ENCODE data around the gene KIF3B. TPM values are rescaled to one million over a fixed set of nuclear protein-coding genes. Genes with fewer than 3 reads are reported as not detected.
A peak's percentile ranks its signal among the peaks of the same experiment; 100 is the strongest.

KIF3B gene
- total and polyA plus RNA-seq, 2 of the 13 experiments (the other 11 are each of a cell fraction or from before 2014, with no cell fraction given): 23.6 to 28.8 TPM

- no peak; the same call in 1 of the 2 replicates for TF ChIP-seq NCOR1 (IDR thresholded peaks at IDR 0.05; ENCODE audit: borderline replicate concordance, low read length)
- peak; percentile 54; the same call in 1 of the 2 replicates for TF ChIP-seq ZNF274 (CRISPR knock-in tag; IDR thresholded peaks at IDR 0.05)
- peak; percentile 75 for TF ChIP-seq AGO2 (optimal IDR thresholded peaks at IDR 0.05; ENCODE audit: low read depth, low read length)
- TF ChIP-seq GATA4 (IDR thresholded peaks at IDR 0.05; ENCODE audit: borderline replicate concordance, low read depth): no peak
- 0 out of 2 replicates have a peak, but pooled peaks have one; percentile 45 for TF ChIP-seq NAIF1 (CRISPR knock-in tag; IDR thresholded peaks at IDR 0.05; ENCODE audit: borderline replicate concordance)
- TF ChIP-seq TSC22D2 (CRISPR knock-in tag; IDR thresholded peaks at IDR 0.05; ENCODE audit: borderline replicate concordance): 0 out of 2 replicates have a peak, but pooled peaks have one; percentile 48
- peak; percentile 78; the same call in 1 of the 2 replicates for TF ChIP-seq YEATS2 (CRISPR knock-in tag; IDR thresholded peaks at IDR 0.05; ENCODE audit: borderline replicate concordance)
- TF ChIP-seq, protein P1, sequence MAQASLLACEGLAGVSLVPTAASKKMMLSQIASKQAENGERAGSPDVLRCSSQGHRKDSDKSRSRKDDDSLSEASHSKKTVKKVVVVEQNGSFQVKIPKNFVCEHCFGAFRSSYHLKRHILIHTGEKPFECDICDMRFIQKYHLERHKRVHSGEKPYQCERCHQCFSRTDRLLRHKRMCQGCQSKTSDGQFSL (CRISPR knock-in tag; IDR thresholded peaks at IDR 0.05): peak; percentile 83
- TF ChIP-seq NCOA5 (CRISPR knock-in tag; IDR thresholded peaks at IDR 0.05): no peak
- peak; percentile 60 for TF ChIP-seq RCOR2 (CRISPR knock-in tag; IDR thresholded peaks at IDR 0.05)
- TF ChIP-seq PLSCR1 (CRISPR knock-in tag; IDR thresholded peaks at IDR 0.05; ENCODE audit: borderline replicate concordance): no peak
- peak; percentile 77 for TF ChIP-seq TAF15 (IDR thresholded peaks at IDR 0.05; ENCODE audit: low read depth, low read length, poor library complexity, severe bottlenecking)
- TF ChIP-seq FOXA3 (CRISPR knock-in tag; IDR thresholded peaks at IDR 0.05): peak; percentile 73
- no peak for TF ChIP-seq STAT5B (CRISPR knock-in tag; IDR thresholded peaks at IDR 0.05)
- peak; percentile 82 for TF ChIP-seq MED1 (CRISPR knock-in tag; IDR thresholded peaks at IDR 0.05)
- TF ChIP-seq, protein P2, sequence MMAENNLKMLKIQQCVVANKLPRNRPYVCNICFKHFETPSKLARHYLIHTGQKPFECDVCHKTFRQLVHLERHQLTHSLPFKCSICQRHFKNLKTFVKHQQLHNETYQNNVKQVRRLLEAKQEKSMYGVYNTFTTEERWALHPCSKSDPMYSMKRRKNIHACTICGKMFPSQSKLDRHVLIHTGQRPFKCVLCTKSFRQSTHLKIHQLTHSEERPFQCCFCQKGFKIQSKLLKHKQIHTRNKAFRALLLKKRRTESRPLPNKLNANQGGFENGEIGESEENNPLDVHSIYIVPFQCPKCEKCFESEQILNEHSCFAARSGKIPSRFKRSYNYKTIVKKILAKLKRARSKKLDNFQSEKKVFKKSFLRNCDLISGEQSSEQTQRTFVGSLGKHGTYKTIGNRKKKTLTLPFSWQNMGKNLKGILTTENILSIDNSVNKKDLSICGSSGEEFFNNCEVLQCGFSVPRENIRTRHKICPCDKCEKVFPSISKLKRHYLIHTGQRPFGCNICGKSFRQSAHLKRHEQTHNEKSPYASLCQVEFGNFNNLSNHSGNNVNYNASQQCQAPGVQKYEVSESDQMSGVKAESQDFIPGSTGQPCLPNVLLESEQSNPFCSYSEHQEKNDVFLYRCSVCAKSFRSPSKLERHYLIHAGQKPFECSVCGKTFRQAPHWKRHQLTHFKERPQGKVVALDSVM (CRISPR knock-in tag; IDR thresholded peaks at IDR 0.05): peak; percentile 75
- TF ChIP-seq KDM3A (CRISPR knock-in tag; IDR thresholded peaks at IDR 0.05; ENCODE audit: low read depth): no peak; the same call in none of the 2 replicates
- TF ChIP-seq ZNF7 (CRISPR knock-in tag; IDR thresholded peaks at IDR 0.05): 0 out of 2 replicates have a peak, but pooled peaks have one; percentile 28
- TF ChIP-seq HOXD1 (CRISPR knock-in tag; IDR thresholded peaks at IDR 0.05): peak; percentile 79
- TF ChIP-seq ZNF780A (CRISPR knock-in tag; IDR thresholded peaks at IDR 0.05): no peak
- no peak for TF ChIP-seq ARNT (IDR thresholded peaks at IDR 0.05)
- TF ChIP-seq, protein P3, sequence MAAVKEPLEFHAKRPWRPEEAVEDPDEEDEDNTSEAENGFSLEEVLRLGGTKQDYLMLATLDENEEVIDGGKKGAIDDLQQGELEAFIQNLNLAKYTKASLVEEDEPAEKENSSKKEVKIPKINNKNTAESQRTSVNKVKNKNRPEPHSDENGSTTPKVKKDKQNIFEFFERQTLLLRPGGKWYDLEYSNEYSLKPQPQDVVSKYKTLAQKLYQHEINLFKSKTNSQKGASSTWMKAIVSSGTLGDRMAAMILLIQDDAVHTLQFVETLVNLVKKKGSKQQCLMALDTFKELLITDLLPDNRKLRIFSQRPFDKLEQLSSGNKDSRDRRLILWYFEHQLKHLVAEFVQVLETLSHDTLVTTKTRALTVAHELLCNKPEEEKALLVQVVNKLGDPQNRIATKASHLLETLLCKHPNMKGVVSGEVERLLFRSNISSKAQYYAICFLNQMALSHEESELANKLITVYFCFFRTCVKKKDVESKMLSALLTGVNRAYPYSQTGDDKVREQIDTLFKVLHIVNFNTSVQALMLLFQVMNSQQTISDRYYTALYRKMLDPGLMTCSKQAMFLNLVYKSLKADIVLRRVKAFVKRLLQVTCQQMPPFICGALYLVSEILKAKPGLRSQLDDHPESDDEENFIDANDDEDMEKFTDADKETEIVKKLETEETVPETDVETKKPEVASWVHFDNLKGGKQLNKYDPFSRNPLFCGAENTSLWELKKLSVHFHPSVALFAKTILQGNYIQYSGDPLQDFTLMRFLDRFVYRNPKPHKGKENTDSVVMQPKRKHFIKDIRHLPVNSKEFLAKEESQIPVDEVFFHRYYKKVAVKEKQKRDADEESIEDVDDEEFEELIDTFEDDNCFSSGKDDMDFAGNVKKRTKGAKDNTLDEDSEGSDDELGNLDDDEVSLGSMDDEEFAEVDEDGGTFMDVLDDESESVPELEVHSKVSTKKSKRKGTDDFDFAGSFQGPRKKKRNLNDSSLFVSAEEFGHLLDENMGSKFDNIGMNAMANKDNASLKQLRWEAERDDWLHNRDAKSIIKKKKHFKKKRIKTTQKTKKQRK (IDR thresholded peaks at IDR 0.05; ENCODE audit: low read length): no peak
- TF ChIP-seq KMT2B (CRISPR knock-in tag; IDR thresholded peaks at IDR 0.05): peak; percentile 93
- TF ChIP-seq MTA3 (CRISPR knock-in tag; IDR thresholded peaks at IDR 0.05): 0 out of 2 replicates have a peak, but pooled peaks have one; percentile 56
Measured at GRCh38 chr20:32277361-32278198, at the start of gene KIF3B (continued).
